ENCODE measurements around the gene RFLNA.

RFLNA gene

GRCh38 chr12:124361996-124362395 is 67.1 kb downstream of the RFLNA start:
- DNase-seq = no peak

DNA sequence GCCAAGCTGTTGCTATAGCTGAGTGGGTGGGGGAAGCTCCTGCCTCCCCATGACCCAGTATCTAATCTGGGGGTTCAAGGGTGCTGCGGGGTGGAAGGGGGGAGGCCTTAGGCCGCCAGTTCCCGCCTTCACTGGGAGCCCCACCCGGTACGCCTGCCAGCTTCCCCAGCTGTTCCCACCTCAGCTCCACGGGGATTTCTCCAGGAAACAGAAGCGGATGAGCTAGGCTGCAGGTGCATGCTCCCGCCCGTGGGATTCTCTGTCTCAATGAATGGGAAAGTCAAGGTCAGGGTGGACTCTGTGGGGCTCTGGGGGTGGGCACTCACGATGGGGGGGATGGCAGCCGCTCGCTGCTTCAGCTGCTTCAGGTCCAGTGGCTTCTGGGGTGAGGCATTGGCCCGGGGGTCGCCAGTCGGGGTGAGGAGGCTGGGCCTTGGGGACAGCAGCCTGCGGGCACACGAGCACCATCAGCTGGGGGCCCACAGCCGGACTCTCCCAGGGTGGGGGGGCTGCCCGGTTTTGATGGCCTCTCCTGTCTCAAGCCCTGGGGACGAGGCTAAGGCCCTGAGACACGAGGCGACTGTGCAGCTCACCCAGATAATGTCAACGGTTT is 68.6 kb downstream of the RFLNA start:
- no peak for DNase-seq

DNA sequence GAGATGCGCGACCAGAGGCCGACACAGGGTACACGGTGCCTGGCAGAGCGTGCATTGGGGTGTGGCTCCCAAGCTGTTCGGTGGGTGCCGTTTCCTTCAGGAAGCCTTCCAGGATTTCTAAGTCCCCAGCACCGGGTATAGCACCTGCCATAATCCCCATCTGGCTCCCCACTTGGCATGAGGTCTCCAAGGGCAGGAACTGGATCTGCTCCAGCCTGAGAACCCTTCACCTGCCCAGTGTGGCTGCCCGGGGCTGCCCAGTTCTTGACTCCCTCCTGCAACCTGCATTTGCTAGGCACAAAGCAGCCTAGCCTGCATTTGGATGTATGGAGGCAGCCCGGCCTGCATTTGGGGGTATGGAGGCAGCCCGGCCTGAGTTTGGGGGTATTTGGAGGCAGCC is 69.7 kb downstream of the RFLNA start:
- DNase-seq = no peak

All from NCI-H1417 treated with DMSO at 0.1 percent for 48 hours (cell line).